D341Med (cell line): Measurements from ENCODE around the gene TMEM212.

ENCODE experiments used
- DNase-seq: peaks from one replicate; pipeline ENCODE4 v3.0.0; 2012; ENCODE audit warnings: low spot score

TMEM212 gene

GRCh38 chr3:171842864-171843518 is at the start of gene TMEM212:
Gene TMEM212, plus strand, starts transcription at chr3:171843349. Its CDS starts 35 bp downstream, at chr3:171843384.
- DNase-seq = no peak

DNA sequence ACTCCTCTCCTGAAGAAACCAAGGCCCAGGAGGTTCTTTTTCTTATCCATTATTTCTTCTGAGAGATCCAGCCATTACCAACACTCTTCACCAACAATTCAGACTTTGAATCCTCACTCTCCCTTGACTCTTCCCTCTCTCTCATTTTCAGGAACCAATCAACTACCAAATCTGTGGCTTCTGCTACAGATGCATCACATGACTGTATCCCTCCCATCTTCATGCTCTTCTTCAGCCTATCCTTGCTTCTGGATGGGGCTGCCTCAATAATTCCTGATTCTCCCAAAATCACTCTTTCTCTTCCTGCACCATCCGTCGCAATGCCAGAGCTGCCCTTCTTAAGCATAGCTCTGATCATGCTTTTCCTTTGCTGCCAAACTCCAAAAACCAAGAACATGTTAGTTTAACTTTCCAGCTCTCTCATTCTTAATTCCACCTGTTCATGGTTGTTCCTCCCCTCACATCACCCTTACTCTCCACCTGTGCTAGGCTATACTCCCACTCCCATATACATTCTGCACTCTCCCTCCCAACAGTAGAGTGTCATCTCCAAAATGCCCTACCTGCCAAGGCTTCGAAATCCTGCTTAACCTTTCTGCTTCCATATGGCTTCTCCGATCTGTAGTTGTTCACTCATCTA is 46.4 kb upstream of the TMEM212 start:
- DNase-seq = no peak

DNA sequence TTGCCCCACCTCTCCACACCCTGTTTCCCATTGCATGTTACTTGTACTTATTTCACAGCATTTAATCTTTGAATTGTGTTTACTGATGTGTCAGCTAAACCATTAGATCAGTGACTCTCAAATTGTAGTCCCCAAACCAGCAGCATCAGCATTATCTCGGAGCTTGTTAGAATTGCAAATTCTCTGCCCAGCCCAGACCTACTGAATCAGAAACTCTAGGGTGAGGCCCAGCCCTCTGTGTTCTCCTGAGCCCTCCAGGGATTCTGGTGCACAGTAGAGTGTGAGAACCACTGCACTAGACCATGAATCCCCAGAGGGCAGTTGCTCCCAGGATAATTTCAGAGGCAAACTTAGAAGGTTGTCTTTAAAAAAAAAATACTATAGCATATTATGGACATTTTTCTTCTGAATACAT is 45.9 kb upstream of the TMEM212 start:
- no peak for DNase-seq

DNA sequence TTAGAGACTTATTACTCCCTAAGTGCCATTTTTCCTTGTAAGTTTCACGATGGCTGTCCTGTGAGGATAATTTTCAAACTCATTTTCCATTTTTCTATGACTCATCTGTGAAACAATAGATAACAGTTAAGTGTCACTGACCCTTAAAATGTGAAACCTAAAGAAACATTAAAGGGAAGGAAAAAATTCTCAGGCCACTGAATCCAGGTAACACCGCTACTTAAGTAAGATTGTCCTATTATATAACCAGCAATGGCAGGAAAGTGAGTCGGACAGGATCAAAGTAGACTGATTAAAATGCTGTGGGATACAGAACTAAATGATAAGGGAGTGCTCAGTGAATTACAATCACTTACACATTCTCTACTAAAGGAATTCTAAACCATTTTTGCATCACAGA is 45.3 kb upstream of the TMEM212 start:
- DNase-seq = no peak

DNA sequence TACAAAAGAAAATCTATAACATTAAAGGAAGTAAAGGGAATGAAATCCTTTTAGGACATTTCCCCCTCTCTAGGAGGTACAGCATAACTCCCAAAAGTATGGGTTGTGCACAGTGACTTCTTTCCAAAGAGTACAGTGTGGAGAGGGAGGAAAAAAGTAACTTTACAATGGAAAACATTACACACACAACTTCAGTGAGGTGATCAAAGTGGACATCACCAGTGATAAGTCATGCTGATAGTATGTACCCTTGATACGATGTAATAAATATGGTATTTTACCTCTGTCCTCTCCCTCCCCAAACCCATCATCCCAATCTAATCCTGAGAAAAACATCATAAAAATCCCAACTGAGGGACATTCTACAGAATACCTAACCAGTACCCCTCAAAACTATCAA is 43.6 kb upstream of the TMEM212 start:
- DNase-seq = no peak

DNA sequence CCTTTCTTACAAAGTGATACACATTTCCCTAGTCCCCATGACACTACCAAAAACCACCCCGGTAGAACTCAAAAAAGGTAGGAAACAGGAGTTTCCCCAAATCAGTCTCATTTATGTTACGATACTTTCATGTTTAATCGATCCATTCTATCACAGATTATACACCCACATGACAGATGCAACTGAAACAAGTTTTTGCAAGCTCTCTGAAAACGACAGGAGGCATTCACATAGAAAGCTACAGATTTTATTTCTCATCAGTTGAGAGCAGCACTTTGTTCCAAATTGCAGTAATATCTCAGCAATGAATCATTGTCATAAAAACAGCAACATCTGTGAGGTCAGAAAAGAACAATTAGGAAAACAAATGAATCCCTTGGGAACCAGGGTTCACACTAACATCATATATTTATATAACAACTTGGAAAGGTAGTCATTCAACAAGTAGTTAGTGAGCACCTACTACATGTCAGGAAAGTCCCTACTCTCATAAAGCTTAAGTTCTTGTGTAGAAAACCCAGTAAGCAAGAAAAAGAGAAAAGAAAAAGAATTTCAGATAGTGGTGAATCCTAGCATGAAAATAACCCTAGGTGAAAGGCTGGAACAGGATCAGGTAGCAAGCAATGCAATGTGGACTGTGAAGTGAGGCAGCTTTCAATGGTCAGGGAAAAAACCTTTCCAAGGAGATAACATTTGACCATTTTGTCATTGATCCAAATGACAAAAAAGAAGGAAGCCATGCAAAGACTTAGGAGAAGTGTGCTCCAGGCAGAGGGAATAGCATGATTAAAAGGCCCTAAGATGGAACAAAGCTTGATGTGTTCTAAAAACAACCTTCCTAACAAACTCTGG is 41.2 kb upstream of the TMEM212 start:
- no peak for DNase-seq

GRCh38 chr3:171802590-171802956 is 40.6 kb upstream of the TMEM212 start:
- DNase-seq = no peak

DNA sequence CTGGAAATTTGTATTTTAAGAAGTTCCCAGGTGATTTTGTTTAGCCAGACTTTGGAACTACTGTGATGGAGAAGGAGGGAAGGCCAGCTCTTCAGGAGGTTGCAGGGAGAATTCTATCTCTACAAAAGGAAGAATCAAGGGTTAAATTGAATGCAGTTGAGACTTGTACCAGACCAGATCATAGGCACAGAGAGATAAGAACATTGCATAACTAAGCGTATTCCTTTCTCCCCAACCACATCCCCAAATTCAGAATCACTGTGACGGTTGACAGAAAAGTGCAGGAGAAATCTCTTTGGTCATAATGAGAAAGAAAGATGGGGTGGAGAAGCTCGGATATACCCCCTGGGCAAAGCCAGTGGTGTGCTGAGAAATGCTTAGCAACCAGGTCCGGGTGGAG is 40.1 kb upstream of the TMEM212 start:
- no peak for DNase-seq

GRCh38 chr3:171804618-171805389 is 38.3 kb upstream of the TMEM212 start:
- no peak for DNase-seq

- no peak for DNase-seq
These were observed 37.5 kb upstream of the TMEM212 start for GRCh38 chr3:171805687-171806086.

DNA sequence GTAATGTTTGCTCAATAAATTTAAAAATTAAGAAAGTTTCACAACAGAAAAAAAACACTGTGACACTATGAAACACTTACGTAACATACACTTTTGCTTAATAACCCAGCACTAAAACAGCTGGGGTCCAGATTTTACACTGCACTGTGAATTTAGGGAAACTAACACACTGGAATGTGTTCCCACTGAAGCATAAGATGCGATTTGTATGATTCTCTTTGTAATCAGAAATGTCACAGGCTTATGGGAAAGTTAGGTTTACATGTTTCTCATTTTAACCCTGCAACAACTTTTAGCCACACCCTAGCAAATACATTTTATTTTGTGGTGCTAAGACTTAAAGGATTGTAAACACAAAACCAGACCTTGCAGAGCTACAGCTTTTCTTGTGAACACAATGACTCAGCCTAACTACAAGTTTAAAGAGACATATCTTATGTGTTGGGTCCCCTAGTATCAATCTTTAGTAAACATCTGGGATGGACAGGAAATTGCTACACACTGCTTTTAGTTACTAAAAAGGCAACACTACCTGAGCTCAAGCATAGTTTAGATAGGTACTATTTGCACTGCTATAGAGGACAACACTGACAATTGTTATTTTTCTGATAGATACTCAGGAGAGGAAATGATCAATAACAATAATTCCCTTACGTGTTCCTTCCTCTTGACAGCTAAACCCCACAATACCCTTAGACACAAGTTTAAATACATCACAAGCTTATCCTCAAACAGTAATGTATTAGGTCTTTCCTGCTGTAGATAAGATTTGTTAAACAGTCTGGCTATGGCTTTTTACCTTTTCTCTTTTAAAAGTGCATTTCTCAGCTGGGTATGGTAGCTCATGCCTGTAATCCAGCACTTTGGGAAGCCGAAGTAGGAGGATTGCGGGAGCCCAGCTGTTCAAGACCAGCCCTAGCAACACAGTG is 36.7 kb upstream of the TMEM212 start:
- no peak for DNase-seq

- DNase-seq = no peak
These were observed 35.9 kb upstream of the TMEM212 start for GRCh38 chr3:171807129-171807675.

DNA sequence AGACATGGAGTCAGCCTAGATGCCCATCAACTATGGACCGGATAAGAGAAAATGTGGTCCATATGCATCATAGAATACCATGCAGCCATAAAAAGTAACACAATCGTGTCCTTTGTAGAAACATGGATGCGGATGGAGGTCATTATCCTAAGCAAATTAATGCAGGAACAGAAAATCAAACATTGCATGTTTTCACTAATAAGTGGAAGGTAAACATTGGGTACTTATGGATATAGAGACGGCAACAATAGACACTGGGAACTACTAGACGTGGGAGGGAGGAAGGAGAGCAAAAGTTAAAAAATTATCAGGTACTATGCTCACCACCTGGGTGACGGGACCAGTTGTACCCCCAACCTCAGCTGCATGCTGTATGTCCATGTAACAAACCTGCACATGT is 35.3 kb upstream of the TMEM212 start:
- no peak for DNase-seq

DNA sequence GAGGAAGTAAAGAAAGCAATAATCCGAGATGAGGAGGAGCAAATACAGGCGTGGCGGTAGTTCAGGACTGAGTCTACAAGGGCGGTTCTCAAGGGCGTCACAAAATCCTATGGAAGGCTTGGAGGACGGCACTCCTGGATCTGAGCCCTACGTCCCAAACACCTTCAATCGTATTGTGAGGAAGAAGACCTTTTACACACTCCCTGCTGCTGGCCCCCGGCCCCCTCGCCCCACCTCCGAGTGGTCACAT is 33.6 kb upstream of the TMEM212 start:
- DNase-seq = no peak

DNA sequence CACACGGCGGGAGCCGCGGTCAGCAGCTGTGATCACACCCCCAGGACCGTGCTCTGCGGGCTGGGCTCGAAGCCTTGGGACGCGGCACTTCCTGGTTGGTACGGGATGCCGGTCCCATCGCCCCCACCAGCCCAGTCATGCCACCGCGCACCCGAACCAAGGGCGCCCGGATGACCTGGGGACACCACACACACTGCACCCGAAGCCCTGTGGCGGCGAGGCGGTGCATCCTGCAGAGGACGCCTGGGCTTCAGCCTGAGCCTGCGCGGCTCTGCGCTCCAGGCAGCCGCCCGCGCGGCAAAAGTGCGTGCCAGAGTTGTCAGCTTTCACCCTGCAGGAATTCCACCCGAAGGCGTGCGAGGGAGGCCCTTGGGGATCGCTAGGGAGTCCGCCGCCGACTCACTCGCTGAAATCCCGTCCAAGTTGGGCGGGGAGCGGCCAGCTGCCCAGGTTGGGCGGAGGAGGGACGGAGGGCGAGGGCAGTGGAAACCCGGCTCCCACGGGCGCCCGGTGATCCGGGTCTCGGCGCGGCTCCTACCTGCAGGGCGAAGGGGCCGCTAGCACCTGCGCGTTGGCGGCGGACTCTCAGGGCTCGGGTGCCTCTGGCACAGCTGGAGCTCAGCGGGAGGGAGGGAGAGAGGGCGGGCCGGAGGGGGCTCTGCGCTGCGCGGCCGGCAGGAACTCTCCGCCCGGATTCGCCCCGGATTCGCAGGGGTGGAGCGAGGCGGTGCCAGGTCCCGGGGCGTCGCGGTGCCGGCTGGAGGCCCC is 33.1 kb upstream of the TMEM212 start, which contains the start of gene PLD1:
PLD1 (minus strand) TSS at position 623 of the 768 bp plus-strand sequence. CDS start 72,432 bp downstream, outside the sequence.
- peak; percentile 79 for DNase-seq

DNA sequence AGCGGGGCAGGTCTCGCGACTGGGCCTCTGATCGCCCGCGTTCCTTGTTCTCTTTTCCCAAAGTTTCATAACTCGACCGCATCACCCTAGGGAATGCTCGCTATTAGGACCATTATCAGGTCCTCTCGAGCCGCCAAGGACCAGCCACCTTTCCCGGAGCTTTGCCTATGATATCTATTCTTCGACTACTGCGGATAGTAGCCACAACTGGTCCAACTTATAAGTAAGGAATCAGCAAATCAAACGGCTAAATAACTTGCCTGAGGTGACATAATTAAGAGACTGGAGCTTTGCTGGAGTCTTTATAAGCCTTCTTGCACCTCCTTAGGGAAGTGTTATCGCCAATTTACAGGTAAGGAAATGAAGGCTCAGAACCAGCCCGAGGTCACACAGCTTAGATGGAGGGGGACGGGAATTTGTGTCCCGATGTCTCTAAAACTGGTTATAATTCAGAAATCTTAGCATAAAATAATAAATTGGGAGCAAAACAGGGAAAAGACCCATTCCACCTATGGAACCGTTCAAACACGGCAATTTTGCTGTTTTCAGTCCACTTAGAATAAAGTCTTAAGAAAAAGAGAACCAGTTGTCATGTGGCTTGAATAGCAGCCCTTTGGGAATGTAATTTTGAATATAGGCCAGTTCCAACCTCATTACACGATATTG is 32.4 kb upstream of the TMEM212 start:
- no peak for DNase-seq

GRCh38 chr3:171811295-171811912 is 31.7 kb upstream of the TMEM212 start:
- no peak for DNase-seq

DNA sequence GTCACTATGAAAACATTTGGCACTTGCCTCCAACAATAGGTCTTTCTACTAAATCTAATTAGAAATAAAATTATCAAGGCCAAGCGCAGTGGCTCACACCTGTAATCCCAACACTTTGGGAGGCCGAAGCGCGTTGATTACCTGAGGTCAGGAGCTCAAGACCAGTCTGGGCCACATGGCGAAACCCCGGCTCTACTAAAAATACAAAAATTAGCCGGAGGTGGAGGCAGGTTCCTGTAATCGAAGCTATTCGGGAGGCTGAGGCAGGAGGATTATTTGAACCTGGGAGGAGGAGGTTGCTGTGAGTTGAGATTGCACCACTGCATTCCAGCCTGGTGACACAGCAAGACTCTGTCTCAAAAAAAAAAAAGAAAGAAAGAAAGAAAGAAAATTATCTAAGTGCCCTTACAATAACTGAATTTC is 31.2 kb upstream of the TMEM212 start:
- DNase-seq = no peak

GRCh38 chr3:171812811-171813210 is 30.3 kb upstream of the TMEM212 start:
- no peak for DNase-seq
